Transverse colon (tissue), 4 donors: ENCODE data around the gene CD53.

Experiments
- POLR2A ChIP-seq: fragments of 450-650 bp; IDR thresholded peaks from one replicate; pipeline ENCODE4 v1.6.1; 2016; ENCODE audit warnings: antibody characterized with exemption, mild to moderate bottlenecking, moderate library complexity
- POLR2AphosphoS5 ChIP-seq, 3 donors: sonication (generic); formaldehyde crosslinking; IDR thresholded peaks; one replicate each; pipeline ENCODE4 v1.6.1; 2016; ENCODE audit warnings: antibody characterized with exemption in 3 of 3
- TF ChIP-seq, protein P1 (sequence below), 5 experiments: fragments of 200-600 bp in 3 of 5; fragments of 450-650 bp in 2 of 5; sonication (generic) in 3 of 5; IDR thresholded peaks; 1 replicate in 2 of 5; 2 replicates in 3 of 5; pipeline ENCODE4 v1.5.1; 2016 to 2017; ENCODE audit warnings: antibody characterized with exemption in 5 of 5, inconsistent platforms in 3 of 5, mild to moderate bottlenecking in 2 of 5, moderate library complexity in 1 of 5

DNA sequence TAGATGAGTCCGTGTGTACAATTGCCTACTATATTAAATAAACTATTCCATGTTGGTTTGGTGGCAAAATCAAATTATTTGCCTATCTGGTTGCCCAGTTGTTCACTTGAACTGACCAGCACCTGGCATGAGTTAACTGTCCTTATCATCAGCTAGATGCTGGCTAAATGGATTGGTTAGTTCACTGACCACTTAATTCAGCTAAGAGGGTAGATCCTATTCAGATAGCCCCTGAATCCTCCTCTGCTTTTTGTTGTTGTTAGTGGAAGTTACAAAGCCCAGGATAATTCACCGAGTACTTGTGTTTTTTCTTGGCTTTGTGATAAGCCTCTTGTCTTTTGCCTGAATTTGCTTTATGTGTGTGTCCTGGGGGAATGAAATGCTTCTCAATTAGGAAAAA lies 22.8 kb upstream of the CD53 start:
- TF ChIP-seq POLR2AphosphoS5 (IDR thresholded peaks at IDR 0.05) (no peak), POLR2A (no peak)
- TF ChIP-seq, protein P1, sequence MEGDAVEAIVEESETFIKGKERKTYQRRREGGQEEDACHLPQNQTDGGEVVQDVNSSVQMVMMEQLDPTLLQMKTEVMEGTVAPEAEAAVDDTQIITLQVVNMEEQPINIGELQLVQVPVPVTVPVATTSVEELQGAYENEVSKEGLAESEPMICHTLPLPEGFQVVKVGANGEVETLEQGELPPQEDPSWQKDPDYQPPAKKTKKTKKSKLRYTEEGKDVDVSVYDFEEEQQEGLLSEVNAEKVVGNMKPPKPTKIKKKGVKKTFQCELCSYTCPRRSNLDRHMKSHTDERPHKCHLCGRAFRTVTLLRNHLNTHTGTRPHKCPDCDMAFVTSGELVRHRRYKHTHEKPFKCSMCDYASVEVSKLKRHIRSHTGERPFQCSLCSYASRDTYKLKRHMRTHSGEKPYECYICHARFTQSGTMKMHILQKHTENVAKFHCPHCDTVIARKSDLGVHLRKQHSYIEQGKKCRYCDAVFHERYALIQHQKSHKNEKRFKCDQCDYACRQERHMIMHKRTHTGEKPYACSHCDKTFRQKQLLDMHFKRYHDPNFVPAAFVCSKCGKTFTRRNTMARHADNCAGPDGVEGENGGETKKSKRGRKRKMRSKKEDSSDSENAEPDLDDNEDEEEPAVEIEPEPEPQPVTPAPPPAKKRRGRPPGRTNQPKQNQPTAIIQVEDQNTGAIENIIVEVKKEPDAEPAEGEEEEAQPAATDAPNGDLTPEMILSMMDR (IDR thresholded peaks at IDR 0.05), result no peak
